Thyroid gland (tissue), 4 donors: ENCODE data around the gene LDB2. TPM values are rescaled to one million over a fixed set of nuclear protein-coding genes. Genes with fewer than 3 reads are reported as not detected.

Experiments
- DNase-seq, 2 donors: peaks; one replicate each; pipeline ENCODE4 v3.0.0-alpha.2; 2019
- H3K27ac ChIP-seq, 3 donors: fragments of 200-600 bp; sonication (generic); 1 replicate in 2 of 3; 2 replicates in 1 of 3; pipeline ENCODE4 v1.5.1; 2016 to 2019; ENCODE audit warnings: mild to moderate bottlenecking in 1 of 3, moderate library complexity in 1 of 3
- H3K27me3 ChIP-seq: fragments of 200-600 bp; sonication (generic); one replicate; pipeline ENCODE4 v1.5.1; 2019
- H3K36me3 ChIP-seq, 2 donors: fragments of 200-600 bp; sonication (generic); one replicate each; pipeline ENCODE4 v1.5.1; 2016 to 2019
- H3K4me1 ChIP-seq, 2 donors: fragments of 200-600 bp; sonication (generic); one replicate each; pipeline ENCODE4 v1.5.1; 2017 to 2019
- H3K4me3 ChIP-seq, 3 donors: fragments of 200-600 bp; sonication (generic); replicated peaks in 1 of 3; 1 replicate in 2 of 3; 2 replicates in 1 of 3; pipeline ENCODE4 v1.5.1; 2016; ENCODE audit warnings: mild to moderate bottlenecking in 1 of 3
- H3K9me3 ChIP-seq: fragments of 200-600 bp; sonication (generic); one replicate; pipeline ENCODE4 v1.5.1; 2017
- CTCF ChIP-seq, 6 experiments: fragments of 200-600 bp in 3 of 6; fragments of 450-650 bp in 3 of 6; sonication (generic) in 3 of 6; IDR thresholded peaks; one replicate each; pipeline ENCODE4 v1.5.1; 2016 to 2019; ENCODE audit warnings: antibody characterized with exemption in 6 of 6, mild to moderate bottlenecking in 2 of 6, inconsistent platforms in 1 of 6, moderate library complexity in 1 of 6
- POLR2A ChIP-seq, 2 donors: fragments of 450-650 bp; IDR thresholded peaks; one replicate each; pipeline ENCODE4 v1.6.1; 2017; ENCODE audit warnings: antibody characterized with exemption in 2 of 2, mild to moderate bottlenecking in 2 of 2, moderate library complexity in 1 of 2
- WGBS, 2 donors: methylation state at CpG; one replicate each; pipeline ENCODE4 v1.1.5; 2017; 5-methylcytosine and 5-hydroxymethylcytosine counted together
- intact Hi-C: fragments of 100-400 bp; cut with DNase I; formaldehyde crosslinking; loops from one replicate; pipeline ENCODE4 v1.15.1; 2023
- total RNA-seq, 4 donors: library from RNA; depleted of rRNA; stranded (reverse); fragments of >200 nt; gene quantifications; one replicate each; pipeline ENCODE4 v1.2.3, GENCODE V29; 2016

LDB2 gene
- total RNA-seq, 4 donors from 2014 or later = 19.9 to 71.5 (median 41.1) TPM

- Histone ChIP-seq H3K27me3 (no peaks in the 10 kb centered on the region), H3K9me3 (no peaks in the 10 kb centered on the region), H3K4me3 (no peak overlapping the region), H3K4me1 (no peaks in the 10 kb centered on the region), H3K27ac (no peak overlapping the region), H3K36me3 (no peaks in the 10 kb centered on the region)
- DNase-seq = peak in 1 of 2 donors; percentile 7
- TF ChIP-seq POLR2A (IDR thresholded peaks at IDR 0.05) (no peak), CTCF (IDR thresholded peaks at IDR 0.05) (no peak)
- WGBS, 2 donors = 87 to 93% methylated on average over 3 of the region's 3 CpGs
- intact Hi-C loops = no loop called here
Observed at GRCh38 chr4:16496501-16496900, 401.9 kb downstream of the LDB2 start.

- no peaks in the 10 kb centered on the region for H3K36me3 ChIP-seq
- H3K27ac ChIP-seq = no peak overlapping the region
- H3K4me1 ChIP-seq = no peaks in the 10 kb centered on the region
- H3K4me3 ChIP-seq = no peak overlapping the region
- no peak for TF ChIP-seq CTCF (IDR thresholded peaks at IDR 0.05)
- TF ChIP-seq POLR2A (IDR thresholded peaks at IDR 0.05) = no peak
- WGBS, 2 donors = 94 to 98% methylated on average over 4 of the region's 4 CpGs
- H3K27me3 ChIP-seq = no peaks in the 10 kb centered on the region
- no peaks in the 10 kb centered on the region for H3K9me3 ChIP-seq
- DNase-seq = no peak
- intact Hi-C loops = no loop called here
Observed at GRCh38 chr4:16492872-16493271, 405.6 kb downstream of the LDB2 start.

GRCh38 chr4:16489226-16489625 is 409.2 kb downstream of the LDB2 start:
- Histone ChIP-seq H3K9me3 (no peaks in the 10 kb centered on the region), H3K27ac (no peak overlapping the region), H3K4me1 (no peaks in the 10 kb centered on the region), H3K4me3 (no peak overlapping the region), H3K36me3 (no peaks in the 10 kb centered on the region), H3K27me3 (no peaks in the 10 kb centered on the region)
- no peak for DNase-seq
- intact Hi-C loops = no loop called here
- TF ChIP-seq CTCF (IDR thresholded peaks at IDR 0.05) (no peak), POLR2A (IDR thresholded peaks at IDR 0.05) (no peak)
- 51 to 52% methylated on average over 3 of the region's 3 CpGs for WGBS, 2 donors

- peaks cover 0 to 4% of the 10 kb centered on the region in 2 donors for H3K4me1 ChIP-seq
- no peaks in the 10 kb centered on the region for H3K27me3 ChIP-seq
- H3K36me3 ChIP-seq = no peaks in the 10 kb centered on the region
- H3K9me3 ChIP-seq = no peaks in the 10 kb centered on the region
- intact Hi-C loops = no loop called here
- no peak overlapping the region for H3K27ac ChIP-seq
- no peak overlapping the region for H3K4me3 ChIP-seq
- DNase-seq = no peak
- 59 to 63% methylated on average over 1 of the region's 1 CpG for WGBS, 2 donors
- no peak for TF ChIP-seq CTCF (IDR thresholded peaks at IDR 0.05)
- TF ChIP-seq POLR2A (IDR thresholded peaks at IDR 0.05) = no peak
Observed at GRCh38 chr4:16488084-16488483, 410.4 kb downstream of the LDB2 start.

- intact Hi-C loops = no loop called here
- no peak overlapping the region for H3K27ac ChIP-seq
- H3K9me3 ChIP-seq = no peaks in the 10 kb centered on the region
- no peaks in the 10 kb centered on the region for H3K27me3 ChIP-seq
- H3K36me3 ChIP-seq = no peaks in the 10 kb centered on the region
- H3K4me3 ChIP-seq = no peak overlapping the region
- TF ChIP-seq POLR2A (IDR thresholded peaks at IDR 0.05) (no peak), CTCF (IDR thresholded peaks at IDR 0.05) (no peak)
- 81 to 85% methylated on average over 4 of the region's 4 CpGs for WGBS, 2 donors
- DNase-seq = no peak
- peaks cover 13 to 19% of the 10 kb centered on the region in 2 donors for H3K4me1 ChIP-seq
Observed at GRCh38 chr4:16484711-16485110, 413.7 kb downstream of the LDB2 start.
